Neural progenitor cell (in vitro differentiated cells): ENCODE measurements around the gene LHFPL2. TPM values are rescaled to one million over a fixed set of nuclear protein-coding genes. Genes with fewer than 3 reads are reported as not detected.
"Not testable (repeated sequence)": the region's sequence is repeated elsewhere in the genome, so short reads cannot be mapped to it uniquely, and the experiment has no call there.

ENCODE experiments used
- DNase-seq: peaks from one replicate; pipeline ENCODE4 v3.0.0-alpha.2; 2016; ENCODE audit warnings: low spot score
- H2AFZ ChIP-seq: fragments of 200-600 bp; sonication (generic); replicated peaks from 2 replicates; pipeline ENCODE4 v1.6.1; 2016; ENCODE audit warnings: antibody characterized with exemption
- H3F3A ChIP-seq: fragments of 200-600 bp; sonication (generic); 2 replicates; pipeline ENCODE4 v1.6.1; 2016; ENCODE audit warnings: antibody characterized with exemption, low read depth
- H3K27ac ChIP-seq: fragments of 200-600 bp; sonication (generic); 2 replicates; pipeline ENCODE4 v1.5.1; 2016; ENCODE audit warnings: mild to moderate bottlenecking
- H3K27me3 ChIP-seq: fragments of 200-600 bp; sonication (generic); 2 replicates; pipeline ENCODE4 v1.6.1; 2016; ENCODE audit warnings: mild to moderate bottlenecking, moderate library complexity
- H3K36me3 ChIP-seq: fragments of 200-600 bp; sonication (generic); 2 replicates; pipeline ENCODE4 v1.5.1; 2016
- H3K4me1 ChIP-seq: fragments of 200-600 bp; sonication (generic); 2 replicates; pipeline ENCODE4 v1.6.1; 2016; ENCODE audit warnings: mixed run types
- H3K4me2 ChIP-seq: fragments of 200-600 bp; sonication (generic); 2 replicates; pipeline ENCODE4 v1.6.1; 2016
- H3K4me3 ChIP-seq: fragments of 200-600 bp; sonication (generic); 2 replicates; pipeline ENCODE4 v1.5.1; 2016
- H3K79me2 ChIP-seq: fragments of 200-600 bp; sonication (generic); 2 replicates; pipeline ENCODE4 v1.6.1; 2016; ENCODE audit warnings: low read depth
- H3K9ac ChIP-seq: fragments of 200-600 bp; sonication (generic); 2 replicates; pipeline ENCODE4 v1.6.1; 2016
- H3K9me3 ChIP-seq: fragments of 200-600 bp; sonication (generic); 2 replicates; pipeline ENCODE4 v1.5.1; 2016; ENCODE audit warnings: low read depth
- H4K20me1 ChIP-seq: fragments of 200-600 bp; sonication (generic); 2 replicates; pipeline ENCODE4 v1.6.1; 2016; ENCODE audit warnings: low read depth
- H3K27ac Mint-ChIP-seq: 3 replicates; pipeline ENCODE4 v1.8.0; 2021; ENCODE audit warnings: mixed read lengths
- H3K27me3 Mint-ChIP-seq: 2 replicates; pipeline ENCODE4 v1.8.0; 2022; ENCODE audit warnings: low read depth, mild to moderate bottlenecking, inconsistent platforms, moderate library complexity, mixed read lengths; ENCODE audit not compliant: insufficient read depth
- H3K36me3 Mint-ChIP-seq: 3 replicates; pipeline ENCODE4 v1.8.0; 2021; ENCODE audit warnings: mixed read lengths
- H3K4me1 Mint-ChIP-seq: 3 replicates; pipeline ENCODE4 v1.8.0; 2021; ENCODE audit warnings: mixed read lengths
- H3K4me3 Mint-ChIP-seq: 3 replicates; pipeline ENCODE4 v1.8.0; 2021; ENCODE audit warnings: mild to moderate bottlenecking, moderate library complexity, mixed read lengths
- H3K9me3 Mint-ChIP-seq: 3 replicates; pipeline ENCODE4 v1.8.0; 2020; ENCODE audit warnings: mixed read lengths
- CTCF ChIP-seq: fragments of 200-600 bp; sonication (generic); IDR thresholded peaks from 2 replicates; pipeline ENCODE4 v1.5.1; 2017; ENCODE audit warnings: antibody characterized with exemption, mild to moderate bottlenecking
- EZH2 ChIP-seq: fragments of 200-600 bp; sonication (generic); IDR thresholded peaks from 2 replicates; pipeline ENCODE4 v1.6.1; 2017; ENCODE audit warnings: antibody characterized with exemption, mild to moderate bottlenecking, moderate library complexity
- EZH2phosphoT487 ChIP-seq: fragments of 200-600 bp; sonication (generic); IDR thresholded peaks from 2 replicates; pipeline ENCODE4 v1.6.1; 2017; ENCODE audit warnings: antibody characterized with exemption
- total RNA-seq: library from RNA; depleted of rRNA; stranded (reverse); fragments of >200 nt; gene quantifications from 2 replicates; pipeline ENCODE4 v1.2.3, GENCODE V29; 2015; ENCODE audit warnings: low replicate concordance

LHFPL2 gene
- total RNA-seq: 20.6 and 21.1 TPM in 2 replicates

- Histone ChIP-seq H2AFZ (peak within 1 kb of the TSS; percentile 98), H3K4me2 (peak within 1 kb of the TSS; percentile 97), H3F3A (peaks cover 26% of the 10 kb centered on the region), H3K4me3 (peak within 1 kb of the TSS; percentile 77), H3K36me3 (no peaks in the 10 kb centered on the region), H3K9me3 (no peaks in the 10 kb centered on the region), H3K79me2 (peaks cover 39% of the 10 kb centered on the region), H3K27ac (peak within 1 kb of the TSS; percentile 89), H4K20me1 (no peaks in the 10 kb centered on the region), H3K9ac (peak within 1 kb of the TSS; percentile 50), H3K27me3 (no peaks in the 10 kb centered on the region), H3K4me1 (peaks cover 25% of the 10 kb centered on the region)
- peaks cover 24% of the 10 kb centered on the region for H3K4me1 Mint-ChIP-seq
- no peak within 1 kb of the TSS for H3K27ac Mint-ChIP-seq
- peak; percentile 95 for DNase-seq
- H3K9me3 Mint-ChIP-seq: no peaks in the 10 kb centered on the region
- peak within 1 kb of the TSS; percentile 95 for H3K4me3 Mint-ChIP-seq
- TF ChIP-seq EZH2 (no peak), CTCF (no peak), EZH2phosphoT487 (no peak)
- H3K36me3 Mint-ChIP-seq: peaks cover 7% of the 10 kb centered on the region
- peaks cover 10% of the 10 kb centered on the region for H3K27me3 Mint-ChIP-seq
Measured at GRCh38 chr5:78648359-78649210, at the start of gene LHFPL2. Gene LHFPL2 (minus strand): TSS chr5:78648772. CDS start chr5:78510213, 138,559 bp downstream.

- Histone ChIP-seq H3K9ac (no peak overlapping the region), H3K36me3 (no peaks in the 10 kb centered on the region), H3K4me2 (no peak overlapping the region), H3K79me2 (no peaks in the 10 kb centered on the region), H3K27ac (no peak overlapping the region), H4K20me1 (no peaks in the 10 kb centered on the region), H2AFZ (no peak overlapping the region), H3K27me3 (no peaks in the 10 kb centered on the region), H3K4me3 (no peak overlapping the region), H3K4me1 (no peaks in the 10 kb centered on the region), H3F3A (no peaks in the 10 kb centered on the region), H3K9me3 (no peaks in the 10 kb centered on the region)
- no peak overlapping the region for H3K4me3 Mint-ChIP-seq
- peaks cover 6% of the 10 kb centered on the region for H3K4me1 Mint-ChIP-seq
- H3K27ac Mint-ChIP-seq: no peak overlapping the region
- peaks cover 9% of the 10 kb centered on the region for H3K27me3 Mint-ChIP-seq
- no peak for DNase-seq
- peaks cover 17% of the 10 kb centered on the region for H3K9me3 Mint-ChIP-seq
- no peak for TF ChIP-seq EZH2
- no peak for TF ChIP-seq CTCF
- TF ChIP-seq EZH2phosphoT487: no peak
- H3K36me3 Mint-ChIP-seq: peaks cover 2% of the 10 kb centered on the region
Measured at GRCh38 chr5:78696637-78697036, 48.1 kb upstream of the LHFPL2 start.

- not testable (repeated sequence) for H3K79me2 ChIP-seq, H3K4me1 Mint-ChIP-seq, H3K4me3 Mint-ChIP-seq, H3K27me3 ChIP-seq, H3F3A ChIP-seq, H3K36me3 ChIP-seq, H3K9me3 ChIP-seq, H3K36me3 Mint-ChIP-seq, H3K4me2 ChIP-seq, H3K27me3 Mint-ChIP-seq, DNase-seq, H2AFZ ChIP-seq, H3K4me3 ChIP-seq, H3K27ac ChIP-seq, H4K20me1 ChIP-seq, H3K27ac Mint-ChIP-seq, H3K9ac ChIP-seq, H3K4me1 ChIP-seq
- peaks cover 17% of the 10 kb centered on the region for H3K9me3 Mint-ChIP-seq
Measured at GRCh38 chr5:78696052-78696451, 47.5 kb upstream of the LHFPL2 start.

- H3K4me1 Mint-ChIP-seq: peaks cover 15% of the 10 kb centered on the region
- peaks cover 10% of the 10 kb centered on the region for H3K27me3 Mint-ChIP-seq
- no peak for DNase-seq
- Histone ChIP-seq H2AFZ (no peak overlapping the region), H3K4me2 (no peak overlapping the region), H3K4me3 (no peak overlapping the region), H4K20me1 (no peaks in the 10 kb centered on the region), H3K79me2 (no peaks in the 10 kb centered on the region), H3K9ac (no peak overlapping the region), H3K27ac (no peak overlapping the region), H3K4me1 (peaks cover 16% of the 10 kb centered on the region), H3K36me3 (no peaks in the 10 kb centered on the region), H3K27me3 (no peaks in the 10 kb centered on the region), H3F3A (peaks cover 18% of the 10 kb centered on the region), H3K9me3 (no peaks in the 10 kb centered on the region)
- H3K36me3 Mint-ChIP-seq: peaks cover 2% of the 10 kb centered on the region
- H3K4me3 Mint-ChIP-seq: no peak overlapping the region
- TF ChIP-seq EZH2phosphoT487 (no peak), EZH2 (no peak), CTCF (no peak)
- no peak overlapping the region for H3K27ac Mint-ChIP-seq
- H3K9me3 Mint-ChIP-seq: peaks cover 17% of the 10 kb centered on the region
Measured at GRCh38 chr5:78693339-78693738, 44.8 kb upstream of the LHFPL2 start.
